ENCODE results near the gene HNRNPU.

Gene HNRNPU

GRCh38 chr1:244864253-244865027, at the start of gene HNRNPU:
HNRNPU (minus strand) TSS chr1:244864543; CDS start chr1:244864307, 236 bp downstream.
- peak; percentile 98 for DNase-seq

- DNase-seq: no peak
Observed at GRCh38 chr1:244913806-244914205, 49.5 kb upstream of the HNRNPU start.

- no peak for DNase-seq
Observed at GRCh38 chr1:244904119-244904518, 39.8 kb upstream of the HNRNPU start.

- no peak for DNase-seq
Observed at GRCh38 chr1:244901400-244902015, 37.2 kb upstream of the HNRNPU start.

GRCh38 chr1:244897476-244898254, 33.3 kb upstream of the HNRNPU start:
- no peak for DNase-seq

GRCh38 chr1:244896550-244896949, 32.2 kb upstream of the HNRNPU start:
- DNase-seq: peak; percentile 40

GRCh38 chr1:244893836-244894235, 29.5 kb upstream of the HNRNPU start:
- no peak for DNase-seq

GRCh38 chr1:244887281-244887680, 22.9 kb upstream of the HNRNPU start:
- no peak for DNase-seq

GRCh38 chr1:244881552-244882280, 17.4 kb upstream of the HNRNPU start:
- no peak for DNase-seq

GRCh38 chr1:244878681-244879080, 14.3 kb upstream of the HNRNPU start:
- DNase-seq: no peak

- DNase-seq: no peak
Observed at GRCh38 chr1:244876228-244876910, 12.0 kb upstream of the HNRNPU start.

GRCh38 chr1:244874974-244875579, 10.7 kb upstream of the HNRNPU start:
- no peak for DNase-seq

GRCh38 chr1:244869950-244870349, 5.6 kb upstream of the HNRNPU start:
- DNase-seq: no peak

GRCh38 chr1:244869364-244869827, 5.1 kb upstream of the HNRNPU start:
- DNase-seq: no peak

- DNase-seq: no peak
Observed at GRCh38 chr1:244868484-244869363, 4.4 kb upstream of the HNRNPU start.

- DNase-seq: no peak
Observed at GRCh38 chr1:244866355-244866754, 2.0 kb upstream of the HNRNPU start.

GRCh38 chr1:244865820-244866219, 1.5 kb upstream of the HNRNPU start:
- DNase-seq: no peak

- peak; percentile 45 for DNase-seq
Observed at GRCh38 chr1:244865028-244865371, 657 bp upstream of the HNRNPU start.

- DNase-seq: no peak
Observed at GRCh38 chr1:244863491-244864252, 671 bp downstream of the HNRNPU start.
